NCI-H1436 treated with DMSO at 0.1 percent for 48 hours (cell line): ENCODE data around the gene CCDC188.
A peak's percentile ranks its signal among the peaks of the same experiment; 100 is the strongest.
"Not testable (repeated sequence)": the region's sequence is repeated elsewhere in the genome, so short reads cannot be mapped to it uniquely, and the experiment has no call there.

Experiments used
- DNase-seq: peaks from one replicate; lab custom pipeline; 2025; lab: John Stamatoyannopoulos, UW

Gene CCDC188

GRCh38 chr22:20169253-20169822 lies 18.5 kb upstream of the CCDC188 start:
- DNase-seq = no peak

DNA sequence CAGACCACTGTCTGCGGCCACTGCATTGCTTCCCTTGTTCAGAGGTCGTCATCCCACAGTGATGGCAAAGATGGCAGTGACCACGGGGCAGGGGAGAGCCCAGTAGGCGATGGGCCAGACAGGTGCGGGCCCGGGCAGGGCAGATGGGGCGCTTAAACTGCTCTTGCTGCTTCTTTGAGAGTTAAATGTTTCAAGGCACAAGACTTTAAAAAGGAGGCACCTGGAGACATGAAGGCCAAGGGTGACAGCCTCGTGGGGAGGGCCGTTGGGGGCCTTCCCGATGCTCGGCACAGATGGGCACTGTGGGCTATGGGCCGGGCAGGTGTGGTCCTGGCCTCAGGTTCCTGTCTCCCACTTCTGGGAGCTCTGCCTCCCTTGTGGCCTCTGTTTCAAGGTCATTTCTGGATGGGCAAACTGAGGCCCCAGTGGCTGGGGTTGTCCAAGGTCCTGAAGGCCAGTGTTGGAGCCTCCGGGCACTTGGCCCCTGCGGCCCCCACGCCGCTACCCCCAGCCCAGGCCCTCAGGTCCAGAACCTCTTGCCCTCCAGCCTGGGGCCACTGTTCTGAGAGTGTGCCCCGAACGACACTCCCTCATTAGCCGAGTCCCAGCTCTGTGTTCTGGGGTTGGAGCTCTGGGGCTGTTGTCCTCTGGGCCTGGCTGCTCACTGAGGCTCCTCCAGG lies 16.9 kb upstream of the CCDC188 start:
- no peak for DNase-seq

- no peak for DNase-seq
Observed at GRCh38 chr22:20166703-20167102, 15.8 kb upstream of the CCDC188 start.

DNA sequence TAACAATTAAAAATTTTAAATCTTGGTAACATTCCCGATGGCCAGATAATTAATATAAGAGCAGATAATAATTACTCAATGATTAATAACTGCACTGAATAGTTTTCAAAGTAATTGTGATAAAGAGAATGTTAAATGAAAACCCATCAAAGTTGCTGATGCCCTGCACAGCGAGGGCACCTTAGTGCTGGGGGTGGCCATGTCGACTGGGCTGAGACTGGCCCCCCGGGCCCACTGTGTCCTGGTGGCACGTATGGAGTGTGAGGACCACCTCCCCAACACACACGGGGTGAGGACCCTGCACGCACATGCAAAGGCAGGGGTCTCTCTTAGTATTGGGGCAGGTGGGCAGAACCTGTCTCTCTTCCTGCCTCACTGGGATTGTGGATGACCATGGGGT lies 15.1 kb upstream of the CCDC188 start:
- DNase-seq = no peak

GRCh38 chr22:20165421-20165820 lies 14.6 kb upstream of the CCDC188 start:
- no peak for DNase-seq

DNA sequence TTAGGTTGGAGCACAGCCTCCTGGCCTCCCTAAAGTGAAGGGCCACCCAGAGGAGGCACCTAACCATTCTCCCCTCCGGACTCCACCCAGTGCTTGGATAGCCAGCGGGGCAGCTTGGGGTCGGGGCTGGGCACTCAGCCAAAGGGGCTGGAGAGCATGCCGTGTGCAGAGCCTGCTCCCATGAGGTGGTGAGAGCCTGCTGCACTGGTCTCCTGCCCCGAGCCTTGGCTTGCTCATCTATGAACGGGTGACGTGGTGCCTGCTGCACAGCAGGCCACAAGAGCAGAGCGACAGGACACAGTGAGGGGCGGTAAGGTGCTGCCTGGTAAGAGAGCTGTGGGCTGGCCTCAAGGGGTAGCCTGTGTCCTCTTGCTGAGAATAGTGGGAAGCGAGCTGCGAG lies 14.0 kb upstream of the CCDC188 start:
- DNase-seq = no peak

- DNase-seq = no peak
Observed at GRCh38 chr22:20160041-20160440, 9.2 kb upstream of the CCDC188 start.

DNA sequence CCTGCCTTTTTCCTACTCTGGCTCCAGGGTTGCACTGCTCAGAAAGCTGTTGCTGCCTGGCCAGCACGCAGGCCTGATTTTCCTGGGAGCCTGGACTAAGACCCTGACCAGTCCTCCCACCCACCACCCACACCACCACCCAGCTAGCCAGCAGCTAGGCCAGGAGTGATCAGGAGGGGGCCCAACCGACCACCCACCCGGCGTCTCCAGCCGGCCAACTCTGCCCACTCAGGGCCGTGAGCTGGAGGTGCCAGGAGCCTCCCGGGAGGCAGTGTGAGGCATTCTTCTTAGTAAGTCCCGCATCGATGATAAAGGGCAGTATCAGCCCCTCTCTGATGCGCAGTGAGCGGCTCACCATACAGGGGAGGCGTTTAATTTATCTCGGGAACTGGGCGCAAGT lies 8.7 kb upstream of the CCDC188 start:
- DNase-seq = not testable (repeated sequence)

DNA sequence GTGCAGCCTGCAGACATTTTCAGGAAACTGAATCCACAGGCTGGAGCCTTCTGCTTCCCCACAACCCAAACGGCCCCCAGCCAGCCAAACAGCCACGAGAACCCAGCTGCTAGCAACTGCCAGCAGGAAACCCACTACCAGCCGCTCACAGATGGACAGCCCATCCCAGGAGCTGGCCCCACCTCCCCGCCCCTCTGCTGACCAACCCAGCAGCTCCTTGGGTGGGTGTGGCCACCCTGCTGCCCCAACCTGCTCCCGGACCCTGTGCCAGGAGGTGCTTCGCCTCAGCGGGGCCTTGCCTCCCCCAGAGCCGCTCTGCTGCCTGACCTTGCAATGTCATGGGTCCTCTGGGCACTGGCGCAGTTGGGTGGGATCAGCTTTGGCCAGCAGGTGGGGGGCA lies 8.2 kb upstream of the CCDC188 start:
- no peak for DNase-seq

GRCh38 chr22:20158391-20159036 lies 7.7 kb upstream of the CCDC188 start:
- no peak for DNase-seq

DNA sequence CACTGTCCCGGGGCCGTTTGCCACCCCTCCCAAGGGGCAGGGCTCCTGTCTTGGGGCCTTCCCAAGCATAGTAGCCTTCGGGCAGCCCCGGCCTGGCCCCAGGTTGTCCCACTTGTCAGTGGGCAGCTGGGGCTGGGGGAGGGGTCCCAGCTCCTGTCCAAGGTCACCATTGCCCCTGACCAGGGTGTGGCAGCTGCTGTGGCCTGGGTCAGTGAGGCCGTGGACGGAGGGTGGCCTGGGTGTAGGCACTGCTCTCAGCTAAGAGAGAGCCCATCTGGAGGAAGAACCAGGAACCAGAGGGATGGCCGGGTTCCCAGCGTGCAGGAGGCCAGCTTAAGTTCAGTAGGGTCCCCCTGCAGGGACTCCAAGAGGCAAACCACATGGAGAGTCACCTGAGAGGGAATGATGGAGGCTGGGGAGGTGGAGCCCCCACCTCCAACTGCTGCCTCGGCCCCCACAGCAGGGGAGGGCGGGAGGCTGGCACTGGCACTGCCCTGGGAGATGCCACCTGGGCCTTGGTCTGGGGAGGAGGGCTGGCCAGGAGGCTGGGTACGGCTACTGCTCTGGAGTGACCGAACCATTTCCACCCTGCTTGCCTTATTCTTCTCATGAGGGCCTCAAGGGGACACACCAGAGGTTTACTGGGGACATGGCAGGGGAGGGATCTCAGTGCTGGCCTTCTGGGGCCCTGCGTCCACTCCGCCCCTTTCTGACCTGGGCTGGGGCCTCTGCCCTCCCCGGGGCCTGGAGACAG lies 6.8 kb upstream of the CCDC188 start:
- no peak for DNase-seq

GRCh38 chr22:20156611-20157429 lies 6.0 kb upstream of the CCDC188 start:
- DNase-seq = no peak

- DNase-seq = no peak
Observed at GRCh38 chr22:20156042-20156389, 5.2 kb upstream of the CCDC188 start.

GRCh38 chr22:20155330-20156041 lies 4.6 kb upstream of the CCDC188 start:
- peak; percentile 44 for DNase-seq

DNA sequence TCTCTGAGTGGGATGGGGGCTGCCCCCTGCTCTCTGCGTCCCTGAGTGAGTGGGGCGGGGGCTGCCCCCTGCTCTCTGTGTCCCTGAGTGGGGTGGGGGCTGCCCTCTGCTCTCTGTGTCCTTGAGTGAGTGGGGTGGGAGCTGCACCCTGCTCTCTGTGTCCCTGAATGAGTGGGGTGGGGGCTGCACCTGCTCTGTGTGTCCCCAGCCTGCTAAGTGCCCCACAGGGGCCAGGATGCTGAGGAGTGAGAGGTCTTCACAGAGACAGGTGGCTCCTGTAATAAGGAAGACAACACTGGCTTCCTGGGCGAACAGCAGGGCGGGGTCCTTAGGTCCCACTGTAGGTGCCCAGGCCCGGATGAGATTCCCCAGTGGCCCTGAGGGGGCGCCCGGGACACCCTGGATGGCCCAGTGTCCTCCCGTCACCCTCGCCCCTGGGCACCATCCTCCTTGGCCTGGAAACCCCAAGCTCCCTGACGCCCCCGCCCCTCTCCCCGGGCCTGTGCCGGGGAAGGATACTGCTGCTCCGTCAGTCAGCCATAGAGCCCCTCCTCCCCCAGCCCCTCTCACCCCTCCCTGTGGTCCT lies 3.8 kb upstream of the CCDC188 start:
- no peak for DNase-seq

- no peak for DNase-seq
Observed at GRCh38 chr22:20153945-20154344, 3.1 kb upstream of the CCDC188 start.

GRCh38 chr22:20152464-20152890 lies 1.6 kb upstream of the CCDC188 start:
- DNase-seq = no peak

GRCh38 chr22:20151276-20151588 lies 377 bp upstream of the CCDC188 start:
- no peak for DNase-seq

DNA sequence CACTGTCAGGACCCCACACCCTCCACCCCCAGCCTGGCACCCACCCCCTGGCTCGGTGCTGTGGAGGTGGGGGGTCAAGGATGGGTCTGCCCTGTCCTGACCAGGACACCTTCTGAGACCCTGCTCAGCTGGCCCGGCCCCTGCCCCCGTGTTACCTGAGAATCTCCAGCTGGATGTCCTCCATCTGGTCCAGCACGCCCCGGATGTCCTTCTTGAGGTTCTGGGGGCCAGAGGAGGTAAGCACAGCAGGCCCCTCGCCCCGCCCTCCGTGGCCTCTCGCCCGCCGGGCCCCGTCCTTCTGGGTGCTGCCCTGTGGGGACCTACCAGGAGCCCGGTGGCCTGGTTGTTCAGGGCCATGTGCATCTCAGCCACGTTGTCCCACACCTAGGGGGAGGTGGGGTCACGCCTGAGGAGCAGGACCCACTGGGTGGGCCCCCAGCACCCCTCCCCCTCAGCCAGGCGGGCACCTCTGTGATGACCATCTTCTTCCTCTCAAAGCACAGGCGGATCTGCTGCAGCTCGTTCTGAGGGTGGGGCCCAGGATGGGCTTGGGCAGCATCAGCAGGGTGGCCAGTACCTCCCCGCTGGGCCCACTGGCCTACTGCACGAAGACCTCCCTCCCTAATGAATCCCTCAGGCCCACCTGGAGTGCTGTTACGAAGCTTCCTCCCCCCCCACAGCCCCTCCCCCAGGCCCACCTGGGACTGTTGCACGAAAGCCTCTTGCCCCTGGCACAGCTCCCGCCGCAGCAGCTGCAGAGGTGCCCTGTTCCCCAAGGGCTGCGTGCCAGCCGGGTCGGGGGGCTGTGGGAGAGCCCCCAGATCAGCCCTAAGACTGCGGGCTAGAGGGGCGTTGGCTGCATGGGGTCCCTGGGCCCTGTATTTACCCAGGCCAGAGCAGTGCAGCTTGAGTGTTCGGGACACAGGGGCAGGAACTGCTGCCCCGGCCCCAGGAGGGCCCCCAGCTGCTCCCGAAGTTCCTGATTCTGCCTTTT lies 1.3 kb downstream of the CCDC188 start:
- DNase-seq = no peak

DNA sequence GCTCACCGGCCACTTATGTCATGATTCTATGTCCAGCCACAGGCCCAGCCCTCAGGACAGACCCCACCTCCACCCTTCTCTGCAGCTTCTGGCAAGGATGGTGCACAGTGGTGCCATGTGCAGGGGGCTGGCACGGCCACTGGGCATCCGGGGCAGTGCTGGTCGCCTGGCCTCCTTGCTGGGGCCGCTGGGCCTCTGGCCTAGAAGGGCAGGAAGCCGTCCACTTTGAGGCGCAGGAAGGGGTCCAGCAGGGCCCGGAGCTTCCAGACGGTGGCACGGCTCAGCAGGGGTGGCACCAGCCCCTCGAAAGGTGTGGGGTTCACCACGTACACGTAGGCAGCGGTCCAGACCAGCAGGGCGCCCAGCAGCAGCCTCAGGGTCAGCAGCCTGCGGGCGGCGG lies 2.4 kb downstream of the CCDC188 start:
- no peak for DNase-seq
